CD4-positive, alpha-beta T cell treated with Interleukin-15 for 4 hours (primary cell): ENCODE results near the gene TSPAN1.

Source experiments
- DNase-seq: peaks from one replicate; pipeline ENCODE4 v3.0.0-alpha.2; 2020; ENCODE audit warnings: low spot score

The TSPAN1 gene

GRCh38 chr1:46174448-46175231 lies at the start of gene TSPAN1:
Gene TSPAN1 (plus strand): TSS chr1:46175087. CDS start chr1:46181108, 6,021 bp downstream.
- no peak for DNase-seq

- no peak for DNase-seq
Observed at GRCh38 chr1:46128344-46128743, 46.5 kb upstream of the TSPAN1 start.

- no peak for DNase-seq
Observed at GRCh38 chr1:46130121-46130520, 44.8 kb upstream of the TSPAN1 start.

- no peak for DNase-seq
Observed at GRCh38 chr1:46130606-46131005, 44.3 kb upstream of the TSPAN1 start.

GRCh38 chr1:46131093-46131492 lies 43.8 kb upstream of the TSPAN1 start:
- DNase-seq, result no peak

GRCh38 chr1:46131712-46132528 lies 43.0 kb upstream of the TSPAN1 start:
- DNase-seq, result peak; percentile 30

- DNase-seq, result peak; percentile 94
Observed at GRCh38 chr1:46132529-46133180, 42.2 kb upstream of the TSPAN1 start, which contains the start of gene PIK3R3. Gene PIK3R3 (minus strand): TSS chr1:46132629. CDS start chr1:46131952, 677 bp downstream.

- DNase-seq, result no peak
Observed at GRCh38 chr1:46133181-46133658, 41.7 kb upstream of the TSPAN1 start.

- no peak for DNase-seq
Observed at GRCh38 chr1:46133781-46134350, 41.0 kb upstream of the TSPAN1 start.

- DNase-seq, result no peak
Observed at GRCh38 chr1:46134660-46135331, 40.1 kb upstream of the TSPAN1 start.

GRCh38 chr1:46136711-46137110 lies 38.2 kb upstream of the TSPAN1 start:
- DNase-seq, result no peak

GRCh38 chr1:46137916-46138315 lies 37.0 kb upstream of the TSPAN1 start:
- no peak for DNase-seq

- DNase-seq, result no peak
Observed at GRCh38 chr1:46148318-46148717, 26.6 kb upstream of the TSPAN1 start.

GRCh38 chr1:46150085-46150484 lies 24.8 kb upstream of the TSPAN1 start:
- no peak for DNase-seq

- DNase-seq, result no peak
Observed at GRCh38 chr1:46152016-46152415, 22.9 kb upstream of the TSPAN1 start.

GRCh38 chr1:46153228-46153627 lies 21.7 kb upstream of the TSPAN1 start:
- no peak for DNase-seq

- no peak for DNase-seq
Observed at GRCh38 chr1:46153732-46154131, 21.2 kb upstream of the TSPAN1 start.

- DNase-seq, result no peak
Observed at GRCh38 chr1:46157916-46158311, 17.0 kb upstream of the TSPAN1 start.

GRCh38 chr1:46158312-46159281 lies 16.3 kb upstream of the TSPAN1 start:
- no peak for DNase-seq

GRCh38 chr1:46159516-46159915 lies 15.4 kb upstream of the TSPAN1 start:
- no peak for DNase-seq
